Keratinocyte (primary cell): ENCODE results near the gene TFPI. TPM values are rescaled to one million over a fixed set of nuclear protein-coding genes. Genes with fewer than 3 reads are reported as not detected.

Experiments
- DNase-seq: peaks from one replicate; pipeline ENCODE4 v3.0.0-alpha.2; 2011; ENCODE audit warnings: low read depth, missing footprints, low spot score
- FAIRE-seq: peaks from 2 replicates; lab custom pipeline; 2011; peaks lifted over from hg19 to GRCh38; lab: Jason Lieb, UNC
- H2AFZ ChIP-seq: 2 replicates; pipeline ENCODE4 v1.6.0; 2012; ENCODE audit warnings: low read length, control low read depth, inconsistent platforms; ENCODE audit not compliant: control insufficient read depth
- H3K27ac ChIP-seq: 2 replicates; pipeline ENCODE4 v1.5.1; 2011; ENCODE audit warnings: low read length; ENCODE audit not compliant: control insufficient read depth, insufficient read depth
- H3K27me3 ChIP-seq: 3 replicates; pipeline ENCODE4 v1.6.0; 2011; ENCODE audit warnings: low read length; ENCODE audit not compliant: control insufficient read depth, insufficient read depth; ENCODE audit errors: extremely low read depth
- H3K36me3 ChIP-seq, 2 experiments: 2 replicates in 1 of 2; 3 replicates in 1 of 2; pipeline ENCODE4 v1.5.1; 2011; ENCODE audit warnings: low read length in 2 of 2, mild to moderate bottlenecking in 1 of 2; ENCODE audit not compliant: control insufficient read depth in 2 of 2, insufficient read depth in 2 of 2; ENCODE audit errors: extremely low read depth in 1 of 2
- H3K4me1 ChIP-seq: 3 replicates; pipeline ENCODE4 v1.5.1; 2011; ENCODE audit warnings: low read length; ENCODE audit not compliant: control insufficient read depth, insufficient read depth; ENCODE audit errors: extremely low read depth
- H3K4me2 ChIP-seq: 3 replicates; pipeline ENCODE4 v1.6.0; 2011; ENCODE audit warnings: low read depth, low read length; ENCODE audit not compliant: control insufficient read depth, insufficient read depth; ENCODE audit errors: extremely low read depth
- H3K4me3 ChIP-seq, 3 experiments: fragments of 200-600 bp in 1 of 3; sonication (generic) in 1 of 3; 2 replicates in 2 of 3; 3 replicates in 1 of 3; pipeline ENCODE4 v1.5.1; 2011 to 2016; ENCODE audit warnings: low read length in 3 of 3, mild to moderate bottlenecking in 3 of 3, control low read depth in 2 of 3, inconsistent platforms in 1 of 3, low read depth in 1 of 3, mixed read lengths in 1 of 3, mixed run types in 1 of 3, moderate library complexity in 1 of 3; ENCODE audit not compliant: control insufficient read depth in 2 of 3, insufficient read depth in 2 of 3; ENCODE audit errors: extremely low read depth in 1 of 3
- H3K79me2 ChIP-seq: 2 replicates; pipeline ENCODE4 v1.6.0; 2012; ENCODE audit warnings: low read length; ENCODE audit not compliant: control insufficient read depth, insufficient read depth
- H3K9ac ChIP-seq: 3 replicates; pipeline ENCODE4 v1.6.0; 2011; ENCODE audit warnings: low read length; ENCODE audit not compliant: control insufficient read depth, insufficient read depth; ENCODE audit errors: extremely low read depth
- H3K9me1 ChIP-seq: 3 replicates; pipeline ENCODE4 v1.6.0; 2011; ENCODE audit warnings: low read length; ENCODE audit not compliant: control insufficient read depth, insufficient read depth; ENCODE audit errors: extremely low read depth
- H3K9me3 ChIP-seq: 2 replicates; pipeline ENCODE4 v1.5.1; 2012; ENCODE audit warnings: low read depth, low read length; ENCODE audit not compliant: control insufficient read depth
- H4K20me1 ChIP-seq: 3 replicates; pipeline ENCODE4 v1.6.0; 2011; ENCODE audit warnings: low read length; ENCODE audit not compliant: control insufficient read depth, insufficient read depth; ENCODE audit errors: extremely low read depth
- CTCF ChIP-seq, 3 experiments: IDR thresholded peaks in 1 of 3; conservative IDR thresholded peaks in 1 of 3; optimal IDR thresholded peaks in 1 of 3; 2 replicates in 2 of 3; 3 replicates in 1 of 3; pipeline versions ENCODE3 to v1.5.1; 2011; ENCODE audit warnings: low read length in 3 of 3, mild to moderate bottlenecking in 3 of 3, moderate library complexity in 2 of 3, control low read depth in 1 of 3, inconsistent platforms in 1 of 3; ENCODE audit not compliant: insufficient read depth in 2 of 3; ENCODE audit errors: extremely low read depth in 1 of 3
- EZH2 ChIP-seq: IDR thresholded peaks from one replicate; pipeline ENCODE4 v1.6.1; 2012; ENCODE audit warnings: inconsistent platforms, mild to moderate bottlenecking, low read length, moderate library complexity
- dilution Hi-C: fragments of 300-500 bp; cut with MboI; formaldehyde crosslinking; loops from one replicate; pipeline ENCODE4 v1.7.0; 2020; ENCODE audit warnings: low sequenced_read_pairs; ENCODE audit not compliant: extremely low pct_ligation_motif_present
- polyA plus RNA-seq, 5 experiments: library from polyadenylated mRNA; depleted of rRNA in 3 of 5; stranded (reverse) in 3 of 5; stranded (forward) in 1 of 5; unstranded in 1 of 5; fragments of >200 nt; gene quantifications; 1 replicate in 1 of 5; 2 replicates in 3 of 5; 3 replicates in 1 of 5; pipeline versions ENCODE4 v1.2.1 to v1.2.3, GENCODE V29; 2011 to 2012; ENCODE audit warnings: missing spikeins in 2 of 5, low read depth in 1 of 5, low replicate concordance in 1 of 5

Gene TFPI
- polyA plus RNA-seq, 1 donor (not counting 4 experiments of a cell fraction or from before 2014, with no cell fraction given): 1.1 TPM

DNA sequence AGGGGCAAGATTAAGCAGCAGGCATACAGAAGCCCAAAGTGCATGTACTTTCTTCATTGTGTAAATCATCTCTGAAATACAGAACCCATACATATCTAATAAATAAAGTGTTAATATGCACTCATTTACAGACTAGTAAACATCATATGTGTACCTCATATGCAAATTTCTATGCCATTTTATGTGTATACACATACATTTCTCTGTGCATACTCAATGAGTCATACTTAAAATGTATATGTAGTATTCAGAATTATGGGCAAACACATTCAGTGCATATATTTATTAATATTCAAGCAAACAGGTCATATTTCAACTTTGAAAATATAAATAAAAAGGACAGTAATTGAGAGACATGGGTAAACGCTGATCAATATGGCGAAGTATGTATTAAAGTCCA is 50.5 kb downstream of the TFPI start:
- Histone ChIP-seq H3K36me3 (no peaks in the 10 kb centered on the region), H3K4me3 (no peak overlapping the region), H3K9me3 (no peaks in the 10 kb centered on the region), H3K79me2 (no peaks in the 10 kb centered on the region), H3K4me1 (no peaks in the 10 kb centered on the region), H3K27me3 (no peaks in the 10 kb centered on the region), H3K27ac (no peak overlapping the region), H3K4me2 (no peak overlapping the region), H4K20me1 (no peaks in the 10 kb centered on the region), H2AFZ (no peak overlapping the region), H3K9me1 (no peaks in the 10 kb centered on the region), H3K9ac (no peak overlapping the region)
- dilution Hi-C loops: no loop called here
- no peak for FAIRE-seq
- no peak for DNase-seq
- TF ChIP-seq EZH2 (no peak), CTCF (optimal IDR thresholded peaks at IDR 0.05 in 1 of 3, IDR thresholded peaks at IDR 0.05 in 1 of 3, conservative IDR thresholded peaks at IDR 0.05 in 1 of 3; ENCODE audit: extremely low read depth in 1 of 3, insufficient read depth in 2 of 3, low read length in 3 of 3) (no peak)

DNA sequence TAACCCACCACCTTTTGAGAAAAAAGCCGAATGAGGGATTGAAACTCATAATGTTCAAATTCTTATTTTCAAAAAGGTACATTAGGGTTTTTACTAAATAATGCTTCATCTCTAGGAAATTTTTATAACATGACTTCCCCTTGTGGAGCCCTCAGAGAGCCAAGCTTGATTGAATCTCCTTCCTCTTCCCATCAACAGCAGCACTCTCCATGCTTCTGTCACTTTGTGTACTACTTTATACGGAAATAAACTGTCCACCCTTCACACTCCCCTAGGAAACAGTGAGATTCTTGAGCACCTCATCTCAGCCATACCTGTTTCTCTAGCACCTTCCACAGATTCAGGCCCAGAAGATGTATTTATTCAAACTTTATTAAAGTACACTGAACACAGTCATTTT is 51.8 kb downstream of the TFPI start:
- H3K4me3 ChIP-seq: no peak overlapping the region
- no peaks in the 10 kb centered on the region for H4K20me1 ChIP-seq
- H2AFZ ChIP-seq: no peak overlapping the region
- H3K9me3 ChIP-seq: no peaks in the 10 kb centered on the region
- H3K9ac ChIP-seq: no peak overlapping the region
- H3K79me2 ChIP-seq: no peaks in the 10 kb centered on the region
- H3K4me2 ChIP-seq: no peak overlapping the region
- no peak for FAIRE-seq
- no peaks in the 10 kb centered on the region for H3K36me3 ChIP-seq
- DNase-seq: no peak
- no peaks in the 10 kb centered on the region for H3K27me3 ChIP-seq
- no peak overlapping the region for H3K27ac ChIP-seq
- TF ChIP-seq EZH2 (no peak), CTCF (optimal IDR thresholded peaks at IDR 0.05 in 1 of 3, IDR thresholded peaks at IDR 0.05 in 1 of 3, conservative IDR thresholded peaks at IDR 0.05 in 1 of 3; ENCODE audit: extremely low read depth in 1 of 3, insufficient read depth in 2 of 3, low read length in 3 of 3) (no peak)
- H3K9me1 ChIP-seq: no peaks in the 10 kb centered on the region
- no peaks in the 10 kb centered on the region for H3K4me1 ChIP-seq
- dilution Hi-C loops: no loop called here
